ENCODE data around the gene MFSD6. TPM values are rescaled to one million over a fixed set of nuclear protein-coding genes. Genes with fewer than 3 reads are reported as not detected.

The MFSD6 gene
- total RNA-seq, 4 donors from 2014 or later: 76.3 to 99.1 (median 83.0) TPM

GRCh38 chr2:190515687-190516086 lies 107.5 kb downstream of the MFSD6 start:
- WGBS, 2 donors (ENCODE audit: low coverage in 1 of 2): 83 to 85% methylated on average over 1 of the region's 1 CpG
- no peaks in the 10 kb centered on the region for H3K27me3 ChIP-seq
- intact Hi-C loops (cut with DNase I; ENCODE audit: low total_unique reads): no loop called here
- no peak for DNase-seq
- no peaks in the 10 kb centered on the region for H3K36me3 ChIP-seq
- no peak overlapping the region for H3K4me3 ChIP-seq
- in situ Hi-C loops (cut with MboI; ENCODE audit: low pct_ligation_motif_present in 1 of 4, low pct_unique_long_range_greater_than_20kb in 1 of 4, low sequenced_read_pairs in 3 of 4): loop anchor here in 3 of 4 donors (10.0 to 25.0 kb wide), 3 partner anchors 128 to 428 kb away; no protein-coding TSS in a partner anchor
- TF ChIP-seq EP300 (IDR thresholded peaks at IDR 0.05; ENCODE audit: low read depth) (no peak), CTCF (IDR thresholded peaks at IDR 0.05) (no peak), POLR2A (IDR thresholded peaks at IDR 0.05) (no peak), POLR2AphosphoS5 (IDR thresholded peaks at IDR 0.05) (no peak)
- H3K27ac ChIP-seq: no peak overlapping the region
- H3K4me1 ChIP-seq: peaks cover 0 to 2% (median 0%) of the 10 kb centered on the region in 4 donors
- no peaks in the 10 kb centered on the region for H3K9me3 ChIP-seq

GRCh38 chr2:190517468-190517867 lies 109.3 kb downstream of the MFSD6 start:
- in situ Hi-C loops (cut with MboI; ENCODE audit: low pct_ligation_motif_present in 1 of 4, low pct_unique_long_range_greater_than_20kb in 1 of 4, low sequenced_read_pairs in 3 of 4) (loop anchor here in 3 of 4 donors (10.0 to 25.0 kb wide), 3 partner anchors 130 to 430 kb away; no protein-coding TSS in a partner anchor), intact Hi-C loops (cut with DNase I; ENCODE audit: low total_unique reads) (no loop called here)
- Histone ChIP-seq H3K27ac (no peak overlapping the region), H3K4me1 (no peaks in the 10 kb centered on the region), H3K36me3 (no peaks in the 10 kb centered on the region), H3K27me3 (no peaks in the 10 kb centered on the region), H3K4me3 (no peak overlapping the region), H3K9me3 (no peaks in the 10 kb centered on the region)
- DNase-seq: no peak
- 92 to 97% methylated on average over 2 of the region's 2 CpGs for WGBS, 2 donors (ENCODE audit: low coverage in 1 of 2)
- TF ChIP-seq CTCF (IDR thresholded peaks at IDR 0.05) (no peak), EP300 (IDR thresholded peaks at IDR 0.05; ENCODE audit: low read depth) (no peak), POLR2AphosphoS5 (IDR thresholded peaks at IDR 0.05) (no peak), POLR2A (IDR thresholded peaks at IDR 0.05) (no peak)

- no peaks in the 10 kb centered on the region for H3K36me3 ChIP-seq
- no peak overlapping the region for H3K4me3 ChIP-seq
- WGBS, 2 donors (ENCODE audit: low coverage in 1 of 2): 93 to 100% methylated on average over 1 of the region's 1 CpG
- TF ChIP-seq POLR2AphosphoS5 (IDR thresholded peaks at IDR 0.05) (no peak), EP300 (IDR thresholded peaks at IDR 0.05; ENCODE audit: low read depth) (no peak), CTCF (IDR thresholded peaks at IDR 0.05) (no peak), POLR2A (IDR thresholded peaks at IDR 0.05) (no peak)
- in situ Hi-C loops (cut with MboI; ENCODE audit: low pct_ligation_motif_present in 1 of 4, low pct_unique_long_range_greater_than_20kb in 1 of 4, low sequenced_read_pairs in 3 of 4) (loop anchor here in 3 of 4 donors (10.0 to 25.0 kb wide), 3 partner anchors 133 to 433 kb away; no protein-coding TSS in a partner anchor), intact Hi-C loops (cut with DNase I; ENCODE audit: low total_unique reads) (no loop called here)
- H3K9me3 ChIP-seq: no peaks in the 10 kb centered on the region
- no peak overlapping the region for H3K27ac ChIP-seq
- H3K4me1 ChIP-seq: no peaks in the 10 kb centered on the region
- DNase-seq: no peak
- no peaks in the 10 kb centered on the region for H3K27me3 ChIP-seq
Observed at GRCh38 chr2:190519975-190520767, 112.0 kb downstream of the MFSD6 start.

- no peaks in the 10 kb centered on the region for H3K9me3 ChIP-seq
- no peak overlapping the region for H3K27ac ChIP-seq
- no peak for DNase-seq
- H3K4me3 ChIP-seq: no peak overlapping the region
- H3K4me1 ChIP-seq: peaks cover 0 to 4% (median 2%) of the 10 kb centered on the region in 4 donors
- intact Hi-C loops (cut with DNase I; ENCODE audit: low total_unique reads): no loop called here
- in situ Hi-C loops (cut with MboI; ENCODE audit: low pct_ligation_motif_present in 1 of 4, low pct_unique_long_range_greater_than_20kb in 1 of 4, low sequenced_read_pairs in 3 of 4): loop anchor here in 3 of 4 donors (25.0 kb wide), 3 partner anchors 112 to 438 kb away; partner anchors contain the start of gene NAB1 (in 1 of the 3)
- TF ChIP-seq EP300 (IDR thresholded peaks at IDR 0.05; ENCODE audit: low read depth): no peak
- no peak for TF ChIP-seq POLR2AphosphoS5 (IDR thresholded peaks at IDR 0.05)
- no peak for TF ChIP-seq POLR2A (IDR thresholded peaks at IDR 0.05)
- no peak for TF ChIP-seq CTCF (IDR thresholded peaks at IDR 0.05)
- H3K36me3 ChIP-seq: no peaks in the 10 kb centered on the region
- no peaks in the 10 kb centered on the region for H3K27me3 ChIP-seq
Observed at GRCh38 chr2:190524928-190525327, 116.8 kb downstream of the MFSD6 start.
